Measurements from ENCODE around the gene NRXN3. TPM values are rescaled to one million over a fixed set of nuclear protein-coding genes. Genes with fewer than 3 reads are reported as not detected.

Gene NRXN3
- polyA plus RNA-seq, 1 donor from 2014 or later: 110 TPM

DNA sequence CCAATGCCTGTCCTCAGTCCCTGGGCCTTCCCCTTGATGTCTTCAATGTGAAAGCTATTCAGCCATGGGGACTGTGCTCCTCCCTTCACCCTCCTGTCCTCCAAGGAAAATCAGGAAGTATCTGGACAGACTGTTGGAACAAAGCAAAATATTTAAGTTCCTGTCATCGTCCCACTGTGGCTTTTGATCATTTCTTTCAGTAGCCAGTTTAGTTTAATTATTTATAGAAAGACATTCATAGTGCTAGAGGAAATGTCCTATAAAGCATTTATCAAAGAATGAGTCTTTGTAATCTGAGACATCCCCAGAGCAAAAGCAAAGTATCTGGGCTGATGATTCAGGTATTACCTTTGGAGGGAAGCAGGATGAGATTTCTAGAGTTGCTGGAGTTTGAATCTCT lies 254.1 kb downstream of the NRXN3 start:
- Histone ChIP-seq H3K9me2 (ENCODE audit: insufficient read depth, low read length) (no peaks in the 10 kb centered on the region), H3K79me2 (replicated peaks; ENCODE audit: insufficient read depth, low read length) (no peaks in the 10 kb centered on the region), H3F3A (ENCODE audit: insufficient read depth, low read length, poor library complexity, severe bottlenecking) (no peaks in the 10 kb centered on the region), H3K4me2 (ENCODE audit: low read length) (no peak overlapping the region), H3K36me3 (ENCODE audit: insufficient read depth, low read length) (no peaks in the 10 kb centered on the region), H3K27me3 (ENCODE audit: insufficient read depth, low read depth, low read length) (no peaks in the 10 kb centered on the region), H3K9ac (ENCODE audit: low read length) (no peak overlapping the region), H3K4me3 (ENCODE audit: low read length) (no peak overlapping the region), H3K27ac (ENCODE audit: low read length) (no peak overlapping the region), H4K20me1 (ENCODE audit: insufficient read depth) (no peaks in the 10 kb centered on the region), H3K9me3 (ENCODE audit: low read length) (no peaks in the 10 kb centered on the region), H2AFZ (ENCODE audit: low read depth, low read length) (no peak overlapping the region)
- TF ChIP-seq TAF1 (IDR thresholded peaks at IDR 0.05; ENCODE audit: low read depth) (no peak), EZH2 (IDR thresholded peaks at IDR 0.05; ENCODE audit: borderline replicate concordance, insufficient read depth, low read length, poor library complexity, severe bottlenecking) (no peak), RAD21 (conservative IDR thresholded peaks at IDR 0.05) (no peak), EP300 (conservative IDR thresholded peaks at IDR 0.05; ENCODE audit: poor library complexity, severe bottlenecking) (no peak), POLR2AphosphoS5 (IDR thresholded peaks at IDR 0.05) (no peak), MXI1 (conservative IDR thresholded peaks at IDR 0.05; ENCODE audit: poor library complexity, severe bottlenecking) (no peak), SMC3 (conservative IDR thresholded peaks at IDR 0.05; ENCODE audit: poor library complexity) (no peak)
- TF ChIP-seq, protein P1, sequence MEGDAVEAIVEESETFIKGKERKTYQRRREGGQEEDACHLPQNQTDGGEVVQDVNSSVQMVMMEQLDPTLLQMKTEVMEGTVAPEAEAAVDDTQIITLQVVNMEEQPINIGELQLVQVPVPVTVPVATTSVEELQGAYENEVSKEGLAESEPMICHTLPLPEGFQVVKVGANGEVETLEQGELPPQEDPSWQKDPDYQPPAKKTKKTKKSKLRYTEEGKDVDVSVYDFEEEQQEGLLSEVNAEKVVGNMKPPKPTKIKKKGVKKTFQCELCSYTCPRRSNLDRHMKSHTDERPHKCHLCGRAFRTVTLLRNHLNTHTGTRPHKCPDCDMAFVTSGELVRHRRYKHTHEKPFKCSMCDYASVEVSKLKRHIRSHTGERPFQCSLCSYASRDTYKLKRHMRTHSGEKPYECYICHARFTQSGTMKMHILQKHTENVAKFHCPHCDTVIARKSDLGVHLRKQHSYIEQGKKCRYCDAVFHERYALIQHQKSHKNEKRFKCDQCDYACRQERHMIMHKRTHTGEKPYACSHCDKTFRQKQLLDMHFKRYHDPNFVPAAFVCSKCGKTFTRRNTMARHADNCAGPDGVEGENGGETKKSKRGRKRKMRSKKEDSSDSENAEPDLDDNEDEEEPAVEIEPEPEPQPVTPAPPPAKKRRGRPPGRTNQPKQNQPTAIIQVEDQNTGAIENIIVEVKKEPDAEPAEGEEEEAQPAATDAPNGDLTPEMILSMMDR (IDR thresholded peaks at IDR 0.05; ENCODE audit: poor library complexity, severe bottlenecking): no peak
- TF ChIP-seq, protein P2, sequence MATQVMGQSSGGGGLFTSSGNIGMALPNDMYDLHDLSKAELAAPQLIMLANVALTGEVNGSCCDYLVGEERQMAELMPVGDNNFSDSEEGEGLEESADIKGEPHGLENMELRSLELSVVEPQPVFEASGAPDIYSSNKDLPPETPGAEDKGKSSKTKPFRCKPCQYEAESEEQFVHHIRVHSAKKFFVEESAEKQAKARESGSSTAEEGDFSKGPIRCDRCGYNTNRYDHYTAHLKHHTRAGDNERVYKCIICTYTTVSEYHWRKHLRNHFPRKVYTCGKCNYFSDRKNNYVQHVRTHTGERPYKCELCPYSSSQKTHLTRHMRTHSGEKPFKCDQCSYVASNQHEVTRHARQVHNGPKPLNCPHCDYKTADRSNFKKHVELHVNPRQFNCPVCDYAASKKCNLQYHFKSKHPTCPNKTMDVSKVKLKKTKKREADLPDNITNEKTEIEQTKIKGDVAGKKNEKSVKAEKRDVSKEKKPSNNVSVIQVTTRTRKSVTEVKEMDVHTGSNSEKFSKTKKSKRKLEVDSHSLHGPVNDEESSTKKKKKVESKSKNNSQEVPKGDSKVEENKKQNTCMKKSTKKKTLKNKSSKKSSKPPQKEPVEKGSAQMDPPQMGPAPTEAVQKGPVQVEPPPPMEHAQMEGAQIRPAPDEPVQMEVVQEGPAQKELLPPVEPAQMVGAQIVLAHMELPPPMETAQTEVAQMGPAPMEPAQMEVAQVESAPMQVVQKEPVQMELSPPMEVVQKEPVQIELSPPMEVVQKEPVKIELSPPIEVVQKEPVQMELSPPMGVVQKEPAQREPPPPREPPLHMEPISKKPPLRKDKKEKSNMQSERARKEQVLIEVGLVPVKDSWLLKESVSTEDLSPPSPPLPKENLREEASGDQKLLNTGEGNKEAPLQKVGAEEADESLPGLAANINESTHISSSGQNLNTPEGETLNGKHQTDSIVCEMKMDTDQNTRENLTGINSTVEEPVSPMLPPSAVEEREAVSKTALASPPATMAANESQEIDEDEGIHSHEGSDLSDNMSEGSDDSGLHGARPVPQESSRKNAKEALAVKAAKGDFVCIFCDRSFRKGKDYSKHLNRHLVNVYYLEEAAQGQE (IDR thresholded peaks at IDR 0.05; ENCODE audit: borderline replicate concordance): no peak

DNA sequence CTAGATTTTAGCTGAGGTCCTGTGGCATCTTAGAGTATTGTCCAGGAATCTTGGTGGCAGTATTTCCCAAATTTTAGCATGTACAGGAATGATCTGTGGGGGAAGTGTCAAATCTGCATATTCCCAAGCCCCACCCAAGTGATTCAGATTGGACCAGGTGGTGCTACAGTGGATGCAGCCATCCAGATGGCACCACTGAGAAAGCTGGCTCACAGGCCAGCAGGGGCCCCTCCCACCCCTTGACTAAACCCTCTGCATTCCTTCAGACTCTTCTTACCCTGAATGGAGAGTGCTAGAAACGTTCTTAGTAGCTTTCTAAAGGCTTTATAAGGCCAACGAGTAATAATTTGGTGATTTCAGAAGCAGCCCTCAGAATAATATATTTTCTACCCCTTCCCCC lies 255.2 kb downstream of the NRXN3 start:
- Histone ChIP-seq H4K20me1 (ENCODE audit: insufficient read depth) (no peaks in the 10 kb centered on the region), H3K9ac (ENCODE audit: low read length) (no peak overlapping the region), H3K27me3 (ENCODE audit: insufficient read depth, low read depth, low read length) (no peaks in the 10 kb centered on the region), H3F3A (ENCODE audit: insufficient read depth, low read length, poor library complexity, severe bottlenecking) (no peaks in the 10 kb centered on the region), H3K36me3 (ENCODE audit: insufficient read depth, low read length) (no peaks in the 10 kb centered on the region), H3K9me2 (ENCODE audit: insufficient read depth, low read length) (no peaks in the 10 kb centered on the region), H3K4me2 (ENCODE audit: low read length) (no peak overlapping the region), H3K4me3 (ENCODE audit: low read length) (no peak overlapping the region), H3K9me3 (ENCODE audit: low read length) (no peaks in the 10 kb centered on the region), H2AFZ (ENCODE audit: low read depth, low read length) (no peak overlapping the region), H3K27ac (ENCODE audit: low read length) (no peak overlapping the region), H3K79me2 (replicated peaks; ENCODE audit: insufficient read depth, low read length) (no peaks in the 10 kb centered on the region)
- TF ChIP-seq, protein P2 (IDR thresholded peaks at IDR 0.05; ENCODE audit: borderline replicate concordance): no peak
- TF ChIP-seq EZH2 (IDR thresholded peaks at IDR 0.05; ENCODE audit: borderline replicate concordance, insufficient read depth, low read length, poor library complexity, severe bottlenecking) (no peak), POLR2AphosphoS5 (IDR thresholded peaks at IDR 0.05) (no peak), TAF1 (IDR thresholded peaks at IDR 0.05; ENCODE audit: low read depth) (no peak), SMC3 (conservative IDR thresholded peaks at IDR 0.05; ENCODE audit: poor library complexity) (no peak), EP300 (conservative IDR thresholded peaks at IDR 0.05; ENCODE audit: poor library complexity, severe bottlenecking) (no peak), MXI1 (conservative IDR thresholded peaks at IDR 0.05; ENCODE audit: poor library complexity, severe bottlenecking) (no peak), RAD21 (conservative IDR thresholded peaks at IDR 0.05) (no peak)
- TF ChIP-seq, protein P1 (IDR thresholded peaks at IDR 0.05; ENCODE audit: poor library complexity, severe bottlenecking): no peak
